Measurements from ENCODE around the gene CTSZ.
"Not testable (repeated sequence)": the region's sequence is repeated elsewhere in the genome, so short reads cannot be mapped to it uniquely, and the experiment has no call there.

Gene CTSZ

GRCh38 chr20:59046862-59047261 lies 39.8 kb upstream of the CTSZ start:
- TF ChIP-seq, protein P1, sequence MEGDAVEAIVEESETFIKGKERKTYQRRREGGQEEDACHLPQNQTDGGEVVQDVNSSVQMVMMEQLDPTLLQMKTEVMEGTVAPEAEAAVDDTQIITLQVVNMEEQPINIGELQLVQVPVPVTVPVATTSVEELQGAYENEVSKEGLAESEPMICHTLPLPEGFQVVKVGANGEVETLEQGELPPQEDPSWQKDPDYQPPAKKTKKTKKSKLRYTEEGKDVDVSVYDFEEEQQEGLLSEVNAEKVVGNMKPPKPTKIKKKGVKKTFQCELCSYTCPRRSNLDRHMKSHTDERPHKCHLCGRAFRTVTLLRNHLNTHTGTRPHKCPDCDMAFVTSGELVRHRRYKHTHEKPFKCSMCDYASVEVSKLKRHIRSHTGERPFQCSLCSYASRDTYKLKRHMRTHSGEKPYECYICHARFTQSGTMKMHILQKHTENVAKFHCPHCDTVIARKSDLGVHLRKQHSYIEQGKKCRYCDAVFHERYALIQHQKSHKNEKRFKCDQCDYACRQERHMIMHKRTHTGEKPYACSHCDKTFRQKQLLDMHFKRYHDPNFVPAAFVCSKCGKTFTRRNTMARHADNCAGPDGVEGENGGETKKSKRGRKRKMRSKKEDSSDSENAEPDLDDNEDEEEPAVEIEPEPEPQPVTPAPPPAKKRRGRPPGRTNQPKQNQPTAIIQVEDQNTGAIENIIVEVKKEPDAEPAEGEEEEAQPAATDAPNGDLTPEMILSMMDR (IDR thresholded peaks at IDR 0.05; ENCODE audit: control insufficient read depth, insufficient read depth, low read depth, low read length, missing control alignments), result no peak
- DNase-seq (ENCODE audit: low read depth), result no peak
- H3K4me3 ChIP-seq (ENCODE audit: control insufficient read depth, low read depth, low read length), result no peak overlapping the region

- no peak for DNase-seq (ENCODE audit: low read depth)
- H3K4me3 ChIP-seq (ENCODE audit: control insufficient read depth, low read depth, low read length), result no peak overlapping the region
- TF ChIP-seq, protein P1 (IDR thresholded peaks at IDR 0.05; ENCODE audit: control insufficient read depth, insufficient read depth, low read depth, low read length, missing control alignments), result no peak
These were observed 37.7 kb upstream of the CTSZ start for GRCh38 chr20:59044796-59045195.

- H3K4me3 ChIP-seq (ENCODE audit: control insufficient read depth, low read depth, low read length), result no peak overlapping the region
- TF ChIP-seq, protein P1 (IDR thresholded peaks at IDR 0.05; ENCODE audit: control insufficient read depth, insufficient read depth, low read depth, low read length, missing control alignments), result no peak
- DNase-seq (ENCODE audit: low read depth), result no peak
These were observed 37.2 kb upstream of the CTSZ start for GRCh38 chr20:59044295-59044694.

DNA sequence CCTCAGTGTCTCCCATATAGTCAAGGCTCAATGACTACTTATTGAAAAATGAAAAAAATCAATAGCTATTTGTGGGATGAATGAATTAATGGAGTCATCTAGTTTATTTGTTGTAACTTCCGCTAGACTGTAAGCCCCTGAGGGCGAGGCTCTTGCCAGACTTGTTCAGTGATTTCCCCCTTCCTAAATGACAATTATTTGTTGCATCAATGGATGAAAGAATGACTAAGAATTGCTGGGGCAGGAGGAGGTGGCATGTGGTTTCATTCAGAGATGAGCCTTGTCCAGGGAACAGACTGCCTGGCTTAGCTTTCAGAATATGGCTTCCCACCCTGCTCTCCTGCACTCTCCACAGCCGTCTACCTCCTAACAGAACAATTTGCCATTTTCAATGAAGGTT lies 36.6 kb upstream of the CTSZ start:
- DNase-seq (ENCODE audit: low read depth), result no peak
- TF ChIP-seq, protein P1 (IDR thresholded peaks at IDR 0.05; ENCODE audit: control insufficient read depth, insufficient read depth, low read depth, low read length, missing control alignments), result no peak
- H3K4me3 ChIP-seq (ENCODE audit: control insufficient read depth, low read depth, low read length), result no peak overlapping the region

DNA sequence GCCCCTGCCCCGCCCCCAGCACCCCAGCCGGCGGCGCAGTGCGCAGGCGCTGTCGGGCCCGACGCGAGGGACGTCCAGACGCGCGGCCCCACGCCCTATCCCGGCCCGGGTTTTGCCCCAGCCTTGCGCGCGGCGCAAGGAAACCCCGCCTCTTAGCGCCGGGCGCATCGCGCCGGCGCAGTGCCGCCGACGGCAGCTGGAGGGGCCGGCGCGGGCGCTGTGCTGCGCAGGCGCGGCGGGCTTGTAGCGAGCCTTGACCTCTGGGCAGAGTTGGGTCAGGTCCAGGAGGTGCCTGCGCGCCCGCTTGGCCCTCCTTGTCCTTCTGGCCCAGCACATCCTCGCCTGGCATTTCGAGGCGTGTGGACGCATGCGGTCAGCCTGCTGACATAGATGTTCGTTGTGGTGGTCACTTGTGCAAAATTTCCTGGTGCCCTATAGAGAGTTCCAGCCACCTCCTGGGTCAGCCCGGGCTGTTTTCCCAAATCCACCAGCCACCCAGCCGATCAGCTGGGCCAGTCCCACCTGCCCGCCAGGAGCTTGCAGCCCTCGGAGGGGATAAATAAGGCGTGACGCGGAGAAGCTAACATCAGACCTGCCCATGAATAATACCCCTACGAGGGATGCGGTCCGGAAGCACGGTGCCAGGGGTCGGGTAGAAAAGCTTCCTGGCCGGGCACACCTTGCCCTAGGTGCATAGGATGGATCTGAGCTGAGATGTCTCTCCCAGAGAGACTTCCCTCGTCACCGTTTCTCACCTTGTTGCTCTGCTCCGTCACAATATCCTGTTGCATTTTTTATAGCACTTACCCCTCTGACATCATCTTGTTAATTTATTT lies 36.0 kb upstream of the CTSZ start:
- TF ChIP-seq, protein P1 (IDR thresholded peaks at IDR 0.05; ENCODE audit: control insufficient read depth, insufficient read depth, low read depth, low read length, missing control alignments), result no peak
- DNase-seq (ENCODE audit: low read depth), result no peak
- H3K4me3 ChIP-seq (ENCODE audit: control insufficient read depth, low read depth, low read length), result peak overlapping the region; percentile 90

- DNase-seq (ENCODE audit: low read depth), result no peak
- H3K4me3 ChIP-seq (ENCODE audit: control insufficient read depth, low read depth, low read length), result peak within 1 kb of the TSS; percentile 90
- TF ChIP-seq, protein P1 (IDR thresholded peaks at IDR 0.05; ENCODE audit: control insufficient read depth, insufficient read depth, low read depth, low read length, missing control alignments), result no peak
These were observed 35.2 kb upstream of the CTSZ start, which contains the start of gene PRELID3B for GRCh38 chr20:59042151-59042795. PRELID3B (minus strand) TSS chr20:59042786; CDS start chr20:59042730, 56 bp downstream.

DNA sequence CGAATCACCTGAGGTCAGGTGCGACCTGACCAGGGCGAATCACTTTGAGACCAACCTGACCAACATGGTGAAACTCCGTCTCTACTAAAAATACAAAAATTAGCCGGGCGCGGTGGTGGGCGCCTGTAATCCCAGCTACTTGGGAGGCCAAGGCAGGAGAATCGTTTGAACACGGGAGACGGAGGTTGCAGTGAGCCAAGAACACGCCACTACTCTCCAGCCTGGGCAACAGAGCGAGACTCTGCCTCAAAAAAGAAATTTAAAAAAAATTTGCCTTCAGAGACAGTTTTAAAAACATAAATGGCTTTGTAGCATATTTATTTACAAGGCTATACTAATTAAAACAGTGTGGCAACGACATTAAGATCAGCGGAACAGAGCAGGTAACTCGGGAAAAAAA lies 34.4 kb upstream of the CTSZ start:
- H3K4me3 ChIP-seq (ENCODE audit: control insufficient read depth, low read depth, low read length), result peak overlapping the region; percentile 90
- not testable (repeated sequence) for DNase-seq (ENCODE audit: low read depth)

Data from AG09309 (cell line).